GM21737 (cell line): Measurements from ENCODE around the gene SRP68.
A peak's percentile ranks its signal among the peaks of the same experiment; 100 is the strongest.

ENCODE experiments used
- ATAC-seq: cut with Tn5 transposase; IDR thresholded peaks from one replicate; pipeline ENCODE4 v1.9.1; 2021; ENCODE audit warnings: mild to moderate bottlenecking, moderate library complexity; ENCODE audit not compliant: unreplicated experiment

Gene SRP68

GRCh38 chr17:76000755-76001521, 71.4 kb downstream of the SRP68 start, which contains the start of gene CDK3:
Gene CDK3, plus strand, starts transcription at chr17:76000855. Its CDS starts 571 bp downstream, at chr17:76001426.
- no peak for ATAC-seq

DNA sequence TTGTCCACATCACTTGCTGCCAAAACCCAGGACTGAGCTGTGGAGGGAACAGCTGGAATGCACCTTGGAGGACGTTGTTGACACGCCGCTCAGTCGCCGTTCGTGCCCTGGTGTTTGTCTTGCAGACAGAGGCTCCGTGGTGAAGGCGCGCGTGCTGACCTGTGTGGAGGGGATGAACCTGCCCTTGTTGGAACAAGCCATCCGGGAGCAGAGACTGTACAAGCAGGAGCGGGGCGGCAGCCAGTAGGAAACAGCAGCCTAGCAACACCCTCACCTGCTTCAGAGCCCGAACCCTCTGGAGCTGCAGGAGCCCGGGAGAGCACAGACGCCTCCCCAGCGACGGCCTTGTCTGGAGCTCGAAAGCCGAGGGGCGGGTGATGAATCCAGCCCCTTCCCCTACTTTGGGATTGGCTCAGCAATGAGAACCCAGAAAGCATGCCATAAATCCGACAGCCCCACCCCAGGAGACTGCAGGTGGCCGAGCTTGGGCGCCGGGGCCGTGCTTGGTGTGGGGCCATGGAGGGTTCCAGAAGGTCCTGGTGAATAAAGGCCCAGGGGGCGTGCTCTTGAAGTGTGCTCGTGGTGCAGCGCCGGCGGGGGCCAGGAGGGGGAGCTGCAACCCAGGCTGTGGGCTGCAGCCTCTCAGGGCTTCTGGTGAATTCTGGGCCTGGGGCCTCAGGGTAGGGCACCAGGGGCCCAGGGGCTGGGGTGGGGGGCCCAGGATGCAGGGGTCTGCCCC, 72.1 kb downstream of the SRP68 start:
- no peak for ATAC-seq

- no peak for ATAC-seq
Measured at GRCh38 chr17:75998327-75998795, 74.0 kb downstream of the SRP68 start.

GRCh38 chr17:75996665-75997590, 75.4 kb downstream of the SRP68 start:
- ATAC-seq: peak; percentile 54

GRCh38 chr17:75995385-75995925, 76.9 kb downstream of the SRP68 start:
- no peak for ATAC-seq

- no peak for ATAC-seq
Measured at GRCh38 chr17:75994802-75995370, 77.4 kb downstream of the SRP68 start.

DNA sequence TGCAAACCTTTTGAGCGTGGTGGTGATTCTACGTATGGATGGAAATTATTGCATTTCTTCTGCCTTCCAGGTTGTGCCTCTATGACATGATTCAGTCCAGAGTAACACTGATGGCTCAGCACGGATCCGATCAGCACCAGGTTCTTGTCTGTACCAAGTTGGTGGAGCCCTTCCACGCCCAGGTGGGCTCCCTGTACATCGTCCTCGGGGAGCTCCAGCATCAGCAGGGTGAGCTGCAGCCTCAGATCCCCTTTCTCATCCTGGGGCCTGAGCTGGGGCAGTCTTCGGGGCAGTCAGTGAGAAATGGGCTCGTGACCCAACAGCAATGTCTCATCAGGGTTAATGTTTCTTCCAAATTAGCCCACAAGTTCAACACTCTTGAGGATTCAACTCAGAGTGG, 80.9 kb downstream of the SRP68 start:
- ATAC-seq: no peak
